Ovary (tissue), 10 donors: ENCODE measurements around the gene PCBP2. TPM values are rescaled to one million over a fixed set of nuclear protein-coding genes. Genes with fewer than 3 reads are reported as not detected.
"Not testable (repeated sequence)": the region's sequence is repeated elsewhere in the genome, so short reads cannot be mapped to it uniquely, and the experiment has no call there.

ENCODE experiments used
- DNase-seq, 5 donors: peaks; one replicate each; pipeline ENCODE4 v3.0.0-alpha.2; 2019 to 2020
- H3K27ac ChIP-seq, 2 donors: fragments of 200-600 bp; one replicate each; pipeline versions ENCODE4 v1.5.1 to v1.8.0; 2019 to 2022
- H3K27me3 ChIP-seq: fragments of 200-600 bp; one replicate; pipeline ENCODE4 v1.8.0; 2022
- H3K36me3 ChIP-seq: fragments of 200-600 bp; sonication (generic); one replicate; pipeline ENCODE4 v1.5.1; 2019
- H3K4me1 ChIP-seq: one replicate; pipeline ENCODE4 v1.8.1; 2013; ENCODE audit warnings: mild to moderate bottlenecking, moderate library complexity; ENCODE audit not compliant: insufficient read depth
- H3K4me3 ChIP-seq: fragments of 200-600 bp; sonication (generic); one replicate; pipeline ENCODE4 v1.5.1; 2017
- H3K9me3 ChIP-seq, 2 donors: fragments of 200-600 bp in 1 of 2; sonication (generic) in 1 of 2; one replicate each; pipeline versions ENCODE4 v1.5.1 to v1.8.1; 2013 to 2019; ENCODE audit warnings: mild to moderate bottlenecking in 1 of 2, moderate library complexity in 1 of 2
- EP300 ChIP-seq: sonication (generic); formaldehyde crosslinking; IDR thresholded peaks from one replicate; pipeline ENCODE4 v1.6.1; 2017; ENCODE audit warnings: antibody characterized with exemption
- POLR2A ChIP-seq: fragments of 450-650 bp; IDR thresholded peaks from one replicate; pipeline ENCODE4 v1.6.1; 2017; ENCODE audit warnings: antibody characterized with exemption, mild to moderate bottlenecking, moderate library complexity
- WGBS, 3 donors: extraction: QIAGEN DNeasy Blood & Tissue Kit in 1 of 3; methylation state at CpG; one replicate each; pipeline versions ENCODE4 v1.1.5 to v1.1.7; 2013 to 2017; 5-methylcytosine and 5-hydroxymethylcytosine counted together
- intact Hi-C, 4 donors: fragments of 100-400 bp; cut with DNase I; formaldehyde crosslinking; loops; one replicate each; pipeline versions ENCODE4 v1.11.0 to v1.15.1; 2022 to 2023
- long read RNA-seq, 3 donors: library from polyadenylated mRNA in 2 of 3; unstranded in 2 of 3; transcript quantifications; one replicate each; pipeline ENCODE4 v2.0.0 and lab custom pipeline, GENCODE V29; 2021 to 2026
- polyA plus RNA-seq, 2 donors: library from polyadenylated mRNA; stranded (reverse); fragments of 200-250 nt in 1 of 2; fragments of 350-450 nt in 1 of 2; fragmentation: Illumina TruSeq in 1 of 2; extraction: RNeasy Lipid Tissue Mini Kit (QIAGEN cat#74804) in 1 of 2; gene quantifications; one replicate each; pipeline ENCODE4 v1.2.3, GENCODE V29; 2013 to 2014
- total RNA-seq, 7 donors: library from RNA; depleted of rRNA in 2 of 7; stranded (reverse); fragments of >200 nt in 2 of 7; fragmentation: NEBNext Ultra II Directional in 3 of 7; extraction: Animal tissue kit (Norgen Biotek cat#: 25700) in 3 of 7; gene quantifications; one replicate each; pipeline versions ENCODE4 v1.1.0 to v1.2.4, GENCODE V29; 2016 to 2023
- TF ChIP-seq, protein P1 (sequence below), 3 donors: fragments of 450-650 bp in 2 of 3; fragments of 200-600 bp in 1 of 3; IDR thresholded peaks; one replicate each; pipeline versions ENCODE4 v1.5.1 to v1.8.0; 2016 to 2022; ENCODE audit warnings: antibody characterized with exemption in 3 of 3, mild to moderate bottlenecking in 1 of 3
- donor health status: DM: no; HTN: no; CAD: no; lungs with moderate emphysema.
- donor health status: DM: no; HTN: no; CAD: no.
- donor health status: Bipolar disorder and iron deficiency.
- donor health status: DM: yes; HTN: yes; CAD: no.
- donor health status: DM: no; HTN: no; CAD: no.
- donor health status: DM: yes; HTN: yes; CAD: no.

Gene PCBP2
- total RNA-seq (1,000 to 10,000 TPM in 2 of 7 donors, 100 to 1,000 TPM in 5; 413 to 1,163 (median 948) TPM), polyA plus RNA-seq (1,000 to 10,000 TPM in 1 of 2 donors, 100 to 1,000 TPM in 1; 642 to 1,354 TPM)
- long read RNA-seq, donor 1, transcript PCBP2-207 (15 exons, 1,457 nt): minor isoform, 32 of 491 reads
- long read RNA-seq, donor 1, transcript PCBP2-202 (15 exons, 1,814 nt): minor isoform, 24 of 491 reads
- long read RNA-seq, donor 1, transcript PCBP2-201 (14 exons, 1,730 nt): minor isoform, 28 of 491 reads
- long read RNA-seq, donor 1, transcript PCBP2-203 (13 exons, 3,026 nt): major isoform, 52 of 491 reads
- long read RNA-seq, donor 1, partial matches to known transcripts: 58 of 491 reads
- long read RNA-seq, donor 1, other reads (novel, unspliced or antisense): 251 of 491 reads
- long read RNA-seq, donor 2, transcript PCBP2-201 (14 exons, 1,730 nt): minor isoform, 12 of 193 reads
- long read RNA-seq, donor 2, transcript PCBP2-202 (15 exons, 1,814 nt): minor isoform, 10 of 193 reads
- long read RNA-seq, donor 2, transcript PCBP2-207 (15 exons, 1,457 nt): major isoform, 25 of 193 reads
- long read RNA-seq, donor 2, transcript PCBP2-209 (3 exons, 1,696 nt): minor isoform, 20 of 193 reads
- long read RNA-seq, donor 2, partial matches to known transcripts: 47 of 193 reads
- long read RNA-seq, donor 2, other reads (novel, unspliced or antisense): 57 of 193 reads
- long read RNA-seq, donor 3, transcript PCBP2-202 (15 exons, 1,814 nt): minor isoform, 12 of 384 reads
- long read RNA-seq, donor 3, transcript PCBP2-207 (15 exons, 1,457 nt): major isoform, 29 of 384 reads
- long read RNA-seq, donor 3, transcript PCBP2-210 (8 exons, 1,919 nt): minor isoform, 18 of 384 reads
- long read RNA-seq, donor 3, transcript PCBP2-203 (13 exons, 3,026 nt): minor isoform, 24 of 384 reads
- long read RNA-seq, donor 3, partial matches to known transcripts: 88 of 384 reads
- long read RNA-seq, donor 3, other reads (novel, unspliced or antisense): 183 of 384 reads

DNA sequence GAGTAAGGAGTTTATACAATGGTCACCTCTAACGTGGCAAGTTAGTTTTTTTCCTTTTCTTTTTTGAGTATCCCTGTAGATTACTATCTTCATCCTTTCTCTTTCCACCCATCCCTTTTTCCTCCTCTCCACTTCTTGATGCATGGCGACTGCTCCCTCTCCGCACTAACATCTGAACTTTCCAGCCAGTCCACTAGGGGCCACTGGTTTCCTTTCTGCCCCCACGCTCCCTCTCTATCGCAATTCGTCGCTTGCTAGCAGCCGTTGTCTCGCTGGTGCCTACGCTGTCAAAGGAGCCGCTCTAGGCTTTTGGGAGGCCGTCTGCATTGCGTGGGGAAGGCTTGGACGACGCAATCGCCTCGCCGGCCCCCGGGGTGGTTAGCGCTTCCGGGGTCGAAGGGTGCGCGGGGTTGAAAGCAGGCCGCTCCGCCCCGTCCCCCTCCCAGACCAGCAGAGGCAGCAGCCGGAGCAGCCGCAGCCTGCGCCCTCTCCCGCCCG, at the start of gene PCBP2:
Gene PCBP2, plus strand, starts transcription at position 442 of the 498 bp plus-strand sequence. CDS start 2,699 bp downstream, outside the sequence.
- peak within 1 kb of the TSS; percentile 80 to 93 for H3K27ac ChIP-seq
- intact Hi-C loops: loop anchor here in 3 of 4 donors (2.0 to 5.0 kb wide), 2 partner anchors 36 to 49 kb away; partner anchors contain the start of gene TARBP2 (in 2 of the 3)
- 1% methylated on average over 28 to 32 of the region's 32 CpGs for WGBS, 3 donors

DNA sequence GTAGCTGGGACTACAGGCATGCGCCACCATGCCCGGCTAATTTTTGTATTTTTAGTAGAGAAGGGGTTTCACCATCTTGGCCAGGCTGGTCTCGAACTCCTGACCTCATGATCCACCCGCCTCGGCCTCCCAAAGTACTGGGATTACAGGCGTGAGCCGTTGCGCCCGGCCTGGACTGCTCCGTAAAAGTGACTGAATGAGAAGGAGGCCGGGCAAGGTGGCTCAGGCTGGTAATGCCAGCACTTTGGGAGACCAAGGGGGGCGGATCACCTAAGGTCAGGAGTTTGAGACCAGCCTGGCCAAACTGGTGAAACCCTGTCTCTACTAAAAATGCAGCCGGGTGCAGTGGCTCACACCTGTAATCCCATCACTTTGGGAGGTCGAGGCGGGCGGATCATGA, 49.6 kb upstream of the PCBP2 start:
- H3K27ac ChIP-seq, DNase-seq, H3K4me3 ChIP-seq, H3K4me1 ChIP-seq, intact Hi-C loops, H3K36me3 ChIP-seq, H3K9me3 ChIP-seq, H3K27me3 ChIP-seq: not testable (repeated sequence)
- 92 to 94% (median 94%) methylated on average over 16 of the region's 16 CpGs for WGBS, 3 donors

More for the DNA sequence above, at the start of gene PCBP2:
- H3K9me3 ChIP-seq: no peaks in the 10 kb centered on the region
- no peak for TF ChIP-seq EP300
- TF ChIP-seq POLR2A: peak; percentile 70
- TF ChIP-seq, protein P1, sequence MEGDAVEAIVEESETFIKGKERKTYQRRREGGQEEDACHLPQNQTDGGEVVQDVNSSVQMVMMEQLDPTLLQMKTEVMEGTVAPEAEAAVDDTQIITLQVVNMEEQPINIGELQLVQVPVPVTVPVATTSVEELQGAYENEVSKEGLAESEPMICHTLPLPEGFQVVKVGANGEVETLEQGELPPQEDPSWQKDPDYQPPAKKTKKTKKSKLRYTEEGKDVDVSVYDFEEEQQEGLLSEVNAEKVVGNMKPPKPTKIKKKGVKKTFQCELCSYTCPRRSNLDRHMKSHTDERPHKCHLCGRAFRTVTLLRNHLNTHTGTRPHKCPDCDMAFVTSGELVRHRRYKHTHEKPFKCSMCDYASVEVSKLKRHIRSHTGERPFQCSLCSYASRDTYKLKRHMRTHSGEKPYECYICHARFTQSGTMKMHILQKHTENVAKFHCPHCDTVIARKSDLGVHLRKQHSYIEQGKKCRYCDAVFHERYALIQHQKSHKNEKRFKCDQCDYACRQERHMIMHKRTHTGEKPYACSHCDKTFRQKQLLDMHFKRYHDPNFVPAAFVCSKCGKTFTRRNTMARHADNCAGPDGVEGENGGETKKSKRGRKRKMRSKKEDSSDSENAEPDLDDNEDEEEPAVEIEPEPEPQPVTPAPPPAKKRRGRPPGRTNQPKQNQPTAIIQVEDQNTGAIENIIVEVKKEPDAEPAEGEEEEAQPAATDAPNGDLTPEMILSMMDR (IDR thresholded peaks at IDR 0.05): peak; percentile 91 to 97 (median 97)
- peak; percentile 97 to 98 (median 98) for DNase-seq
- H3K4me1 ChIP-seq: peaks cover 2% of the 10 kb centered on the region
- H3K36me3 ChIP-seq: no peaks in the 10 kb centered on the region
- H3K4me3 ChIP-seq: peak within 1 kb of the TSS; percentile 92
- no peaks in the 10 kb centered on the region for H3K27me3 ChIP-seq

DNA sequence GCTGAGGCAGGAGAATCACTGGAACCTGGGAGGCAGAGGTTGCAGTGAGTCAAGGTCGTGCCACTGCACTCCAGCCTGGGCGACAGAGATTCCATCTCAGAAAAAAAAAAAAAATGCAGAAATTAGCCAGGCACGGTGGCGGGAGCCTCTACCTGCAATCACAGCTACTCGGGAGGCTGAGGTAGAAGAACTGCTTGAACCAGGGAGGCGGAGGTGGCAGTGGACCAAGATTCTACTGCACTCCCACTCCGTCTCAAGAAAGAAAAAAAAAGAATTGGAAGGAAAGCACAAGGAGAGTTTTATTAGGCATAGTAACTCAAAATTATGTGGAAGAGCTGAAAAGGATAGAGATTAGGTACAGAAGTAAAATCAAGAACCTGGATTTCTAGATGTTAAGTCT, 49.0 kb upstream of the PCBP2 start:
- Histone ChIP-seq H3K4me1 (peaks cover 2% of the 10 kb centered on the region), H3K27ac (no peak overlapping the region), H3K4me3 (no peak overlapping the region), H3K36me3 (no peaks in the 10 kb centered on the region), H3K9me3 (no peaks in the 10 kb centered on the region), H3K27me3 (no peaks in the 10 kb centered on the region)
- 21 to 30% (median 28%) methylated on average over 7 of the region's 7 CpGs for WGBS, 3 donors
- intact Hi-C loops: no loop called here
- DNase-seq: peak in 1 of 5 donors; percentile 35
- TF ChIP-seq EP300 (no peak), POLR2A (no peak)
- TF ChIP-seq, protein P1 (IDR thresholded peaks at IDR 0.05): no peak

- Histone ChIP-seq H3K4me1 (peaks cover 2% of the 10 kb centered on the region), H3K4me3 (no peak overlapping the region), H3K9me3 (no peaks in the 10 kb centered on the region), H3K27ac (no peak overlapping the region), H3K27me3 (no peaks in the 10 kb centered on the region), H3K36me3 (peaks cover 3% of the 10 kb centered on the region)
- intact Hi-C loops: no loop called here
- TF ChIP-seq, protein P1 (IDR thresholded peaks at IDR 0.05): no peak
- no peak for TF ChIP-seq EP300
- no peak for TF ChIP-seq POLR2A
- DNase-seq: no peak
- WGBS, 3 donors: 94 to 98% (median 98%) methylated on average over 5 of the region's 5 CpGs
Observed at GRCh38 chr12:53410951-53411350, 41.0 kb upstream of the PCBP2 start.
